NCI-H460 (cell line): ENCODE measurements around the gene UST. TPM values are rescaled to one million over a fixed set of nuclear protein-coding genes. Genes with fewer than 3 reads are reported as not detected.
A peak's percentile ranks its signal among the peaks of the same experiment; 100 is the strongest.

Source experiments
- DNase-seq: peaks from one replicate; pipeline ENCODE4 v3.0.0-alpha.2; 2016; ENCODE audit warnings: low read depth; ENCODE audit errors: extremely low read depth
- polyA plus RNA-seq: library from polyadenylated mRNA; depleted of rRNA; stranded (reverse); fragments of >200 nt; gene quantifications from 2 replicates; pipeline ENCODE4 v1.2.3, GENCODE V29; 2014; cell fraction: nucleus; rRNA removed
- total RNA-seq: library from RNA; depleted of rRNA; stranded (reverse); fragments of >200 nt; shearing (Covaris generic); gene quantifications from 2 replicates; pipeline ENCODE4 v1.2.3, GENCODE V29; 2014; rRNA removed

Gene UST, protein sequence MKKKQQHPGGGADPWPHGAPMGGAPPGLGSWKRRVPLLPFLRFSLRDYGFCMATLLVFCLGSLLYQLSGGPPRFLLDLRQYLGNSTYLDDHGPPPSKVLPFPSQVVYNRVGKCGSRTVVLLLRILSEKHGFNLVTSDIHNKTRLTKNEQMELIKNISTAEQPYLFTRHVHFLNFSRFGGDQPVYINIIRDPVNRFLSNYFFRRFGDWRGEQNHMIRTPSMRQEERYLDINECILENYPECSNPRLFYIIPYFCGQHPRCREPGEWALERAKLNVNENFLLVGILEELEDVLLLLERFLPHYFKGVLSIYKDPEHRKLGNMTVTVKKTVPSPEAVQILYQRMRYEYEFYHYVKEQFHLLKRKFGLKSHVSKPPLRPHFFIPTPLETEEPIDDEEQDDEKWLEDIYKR
- 0.12 and 0.32 TPM in 2 replicates for total RNA-seq
- 0.07 TPM in 1 of 2 replicates, not detected in the other for polyA plus RNA-seq

DNA sequence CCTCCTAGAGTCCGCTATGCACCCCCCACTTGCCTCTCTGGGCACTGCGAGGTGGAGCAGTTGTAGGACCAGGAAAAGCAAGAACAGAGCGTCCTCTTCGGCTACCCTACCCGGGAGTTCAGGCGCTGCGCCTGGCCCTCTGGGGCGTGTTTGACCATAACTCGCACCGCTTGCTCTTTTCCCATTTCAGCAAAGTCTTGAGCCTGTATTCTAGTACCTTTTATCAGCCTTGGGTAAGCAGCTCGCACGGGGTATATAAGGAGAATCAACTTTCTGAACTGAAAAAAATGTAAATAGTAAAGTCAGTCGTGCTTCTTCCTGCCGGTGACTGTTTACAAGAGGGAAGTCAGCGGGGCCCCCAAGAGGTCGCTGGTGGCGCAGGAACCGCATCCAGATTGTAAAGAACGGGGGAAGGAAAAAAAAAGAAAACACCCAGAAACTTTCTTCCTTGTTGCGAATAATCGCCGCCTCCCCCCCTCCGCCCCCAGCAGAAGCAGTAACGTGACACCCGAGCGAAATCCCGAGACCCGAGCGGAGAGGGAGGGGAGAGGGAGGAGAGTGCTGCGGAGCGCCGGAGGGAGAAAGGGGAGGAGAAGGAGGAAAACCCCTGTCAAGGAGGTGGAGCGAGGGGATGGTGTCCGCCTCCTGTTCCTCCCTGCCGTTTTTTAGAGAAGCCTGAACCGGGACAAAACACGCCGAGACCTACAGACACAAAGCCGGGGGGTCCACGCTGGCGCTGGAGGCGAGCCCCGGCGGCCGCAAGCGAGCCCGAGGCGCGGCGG lies at the start of gene UST:
TSS of gene UST (plus strand) at position 668 of the 782 bp plus-strand sequence. CDS start 401 bp downstream, outside the sequence.
- peak; percentile 13 for DNase-seq

- no peak for DNase-seq
These were observed 48.9 kb upstream of the UST start for GRCh38 chr6:148697895-148698440.

DNA sequence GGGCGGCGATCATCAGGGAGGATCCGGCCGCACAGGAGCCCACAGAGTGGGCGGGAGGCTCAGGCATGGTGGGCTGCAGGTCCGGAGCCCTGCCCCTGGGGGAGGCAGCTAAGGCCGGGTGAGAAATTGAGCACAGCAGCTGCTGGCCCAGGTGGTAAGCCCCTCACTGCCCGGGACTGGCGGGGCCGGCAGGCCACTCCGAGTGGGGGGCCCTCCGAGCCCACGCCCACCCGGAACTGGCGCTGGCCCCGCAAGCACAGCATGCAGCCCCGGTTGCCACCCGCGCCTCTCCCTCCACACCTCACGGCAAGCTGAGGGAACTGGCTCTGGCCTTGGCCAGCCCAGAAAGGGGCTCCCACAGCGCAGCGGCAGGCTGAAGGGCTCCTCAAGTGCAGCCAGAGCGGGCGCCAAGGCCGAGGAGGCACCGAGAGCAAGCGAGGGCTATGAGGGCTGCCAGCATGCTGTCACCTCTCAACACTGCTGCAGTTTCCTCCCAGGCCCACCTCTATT lies 48.1 kb upstream of the UST start:
- no peak for DNase-seq

- no peak for DNase-seq
These were observed 46.6 kb upstream of the UST start for GRCh38 chr6:148700047-148700715.

DNA sequence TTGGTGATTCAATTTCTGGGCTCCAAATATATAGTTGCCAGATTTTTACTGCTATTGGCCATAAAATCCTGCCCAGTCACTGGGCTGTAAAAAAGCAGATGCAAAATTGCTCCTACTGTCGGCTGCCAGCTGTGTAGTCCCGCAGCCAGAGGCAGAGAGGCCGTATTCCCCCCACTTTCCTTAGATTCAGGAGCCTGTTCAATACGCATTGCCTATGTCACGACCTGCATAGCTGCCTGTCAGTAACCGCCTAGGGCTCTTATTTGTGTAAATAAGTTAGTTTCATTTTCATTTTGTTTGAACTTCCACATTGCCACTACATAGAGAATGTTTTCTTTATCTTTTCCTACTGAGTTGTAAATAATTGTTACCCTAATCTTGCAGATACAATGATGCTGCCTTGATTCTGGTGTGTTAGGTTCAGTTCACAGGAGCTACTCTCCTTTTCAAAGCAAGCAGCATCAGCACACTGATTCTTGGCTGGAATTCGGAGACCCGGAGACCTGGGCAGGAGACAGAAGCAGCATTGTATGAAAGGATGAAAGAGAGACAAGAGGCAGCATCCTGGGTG lies 46.0 kb upstream of the UST start:
- peak; percentile 4 for DNase-seq

GRCh38 chr6:148701375-148701774 lies 45.5 kb upstream of the UST start:
- DNase-seq, result no peak

- no peak for DNase-seq
These were observed 42.9 kb upstream of the UST start for GRCh38 chr6:148703900-148704299.

DNA sequence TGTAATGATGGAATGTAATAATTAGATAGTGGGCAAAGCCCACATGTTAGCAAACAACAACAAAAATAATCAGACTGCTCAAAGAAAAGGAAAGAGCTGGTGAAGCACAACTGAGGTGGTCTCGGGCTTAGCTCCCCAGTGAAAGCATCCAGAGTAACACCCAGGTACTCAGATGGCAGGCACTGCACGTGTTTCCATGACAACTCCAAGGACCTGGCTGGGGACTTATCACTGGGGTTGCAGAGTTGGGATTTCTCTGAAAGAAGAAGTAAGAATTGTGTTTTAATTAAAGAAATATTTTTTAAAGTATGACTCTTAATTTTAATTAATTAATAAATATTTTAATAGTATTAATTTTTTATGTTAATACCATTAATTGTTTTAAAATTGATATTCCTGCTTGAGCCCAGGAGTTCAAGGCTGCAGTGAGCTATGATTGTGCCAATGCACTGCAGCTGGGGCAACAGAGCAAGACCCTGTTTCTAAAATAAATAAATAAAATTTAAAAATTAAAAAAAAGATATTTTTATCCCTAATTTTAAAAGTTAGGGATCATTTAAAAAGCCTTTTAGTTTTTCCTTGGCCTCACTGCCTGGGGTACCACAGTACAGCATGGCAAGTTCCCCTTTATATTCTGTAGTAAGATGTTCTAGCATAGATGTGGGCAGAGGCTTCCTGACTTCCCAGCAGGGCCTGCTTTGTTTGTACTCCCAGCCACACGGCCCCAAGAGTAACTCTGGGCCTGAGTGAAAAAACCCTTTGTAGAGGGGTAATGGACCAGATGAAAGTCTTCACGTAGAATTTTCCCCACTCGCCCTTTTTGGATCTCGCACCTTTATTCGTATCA lies 42.2 kb upstream of the UST start:
- no peak for DNase-seq

- no peak for DNase-seq
These were observed 38.1 kb upstream of the UST start for GRCh38 chr6:148708707-148709106.

GRCh38 chr6:148709577-148709976 lies 37.3 kb upstream of the UST start:
- no peak for DNase-seq

DNA sequence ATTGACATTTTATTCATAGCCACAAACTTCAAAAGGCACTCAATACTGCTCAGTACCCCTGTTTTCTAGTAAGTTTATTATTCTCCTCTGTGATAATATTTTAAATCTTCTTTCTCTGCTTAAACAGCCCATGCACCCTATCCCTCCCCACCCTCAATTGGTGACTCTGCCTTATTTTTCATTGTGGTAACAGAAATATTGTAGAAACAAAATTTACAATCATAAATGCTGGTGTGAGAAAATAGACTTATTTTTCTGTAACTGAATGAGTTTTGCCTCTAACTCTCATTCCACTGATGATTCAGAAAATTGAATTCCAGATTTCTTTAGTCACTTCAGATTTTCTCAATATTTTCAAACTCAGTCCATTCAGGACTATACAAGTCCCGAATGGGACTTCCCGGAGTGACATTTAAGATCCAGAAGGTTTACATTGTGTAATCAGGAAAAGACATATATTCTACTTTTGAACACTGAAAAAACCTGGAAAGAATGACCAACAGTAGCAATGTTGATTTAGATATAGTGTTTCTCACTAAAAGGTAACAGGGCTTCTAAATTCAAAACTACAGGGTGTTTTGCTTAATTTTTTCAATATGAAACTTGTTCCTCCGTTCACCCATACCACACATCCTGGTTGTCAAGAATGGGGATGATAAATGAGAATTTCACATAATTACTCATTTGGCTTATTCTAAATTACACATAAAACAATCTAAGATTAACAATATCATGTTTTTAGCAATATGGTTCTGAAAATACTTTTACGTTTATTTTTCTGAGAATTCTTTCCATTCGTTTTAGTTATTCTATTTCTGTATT lies 34.8 kb upstream of the UST start:
- no peak for DNase-seq

- no peak for DNase-seq
These were observed 33.6 kb upstream of the UST start for GRCh38 chr6:148713033-148713738.

DNA sequence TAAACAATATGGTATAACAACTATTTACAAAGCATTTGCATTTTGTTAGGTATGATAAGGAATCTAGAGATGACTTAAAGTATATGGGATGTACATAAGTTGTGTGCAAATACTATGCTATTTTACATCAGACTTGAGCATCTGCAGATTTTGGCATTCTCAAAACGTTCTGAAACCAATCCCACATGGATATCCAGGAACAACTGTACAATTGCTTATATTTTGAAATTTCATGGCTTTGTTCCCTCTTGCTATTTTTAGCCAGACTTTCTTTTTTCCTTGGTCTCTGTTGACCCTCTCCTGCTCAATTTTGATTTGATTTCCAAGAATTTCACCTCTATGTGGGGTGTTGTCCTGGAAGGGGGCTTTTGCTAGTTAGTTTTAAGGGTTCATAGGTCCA lies 32.9 kb upstream of the UST start:
- DNase-seq, result no peak

- no peak for DNase-seq
These were observed 30.0 kb upstream of the UST start for GRCh38 chr6:148716811-148717210.

GRCh38 chr6:148720406-148720805 lies 26.4 kb upstream of the UST start:
- DNase-seq, result no peak

DNA sequence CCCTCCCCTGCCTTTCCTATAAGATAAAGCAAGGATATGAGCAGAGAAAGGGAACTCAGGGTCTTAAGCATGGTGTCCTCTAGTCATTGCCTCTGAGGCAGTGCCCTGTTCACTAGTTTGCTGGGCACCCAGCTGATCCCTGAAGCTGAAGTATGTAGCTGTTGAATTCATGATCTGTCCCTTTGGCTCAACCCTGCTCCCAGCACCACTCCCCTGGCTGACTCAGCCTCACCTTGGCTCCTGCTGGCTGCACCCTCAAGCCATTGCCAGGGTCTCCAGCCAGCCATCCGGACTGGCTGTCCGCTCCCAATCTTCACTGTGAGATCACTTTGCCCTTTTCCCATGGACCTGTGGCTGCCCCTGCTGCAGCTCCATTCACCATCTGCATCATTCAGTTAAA lies 25.9 kb upstream of the UST start:
- no peak for DNase-seq

DNA sequence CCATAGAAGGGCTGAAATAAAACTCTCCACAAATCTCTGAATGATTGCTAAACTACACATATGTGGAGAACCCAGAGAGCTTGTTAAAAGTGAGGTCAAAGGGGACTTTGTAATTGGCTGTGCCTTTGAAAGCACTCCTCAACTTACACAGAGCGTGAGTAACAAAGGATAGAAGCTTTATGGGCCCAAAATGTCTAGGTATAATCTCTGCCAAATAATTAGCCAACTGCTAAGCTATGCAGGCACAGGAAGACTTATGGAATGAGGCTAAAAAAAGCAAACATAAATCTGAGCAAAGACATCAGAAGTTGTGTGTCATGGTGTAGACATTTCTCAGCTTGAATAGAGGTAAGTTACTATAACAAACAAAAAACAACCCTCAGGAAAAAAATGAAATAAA lies 23.3 kb upstream of the UST start:
- no peak for DNase-seq

GRCh38 chr6:148724428-148724827 lies 22.4 kb upstream of the UST start:
- no peak for DNase-seq
